Transverse colon (tissue), 4 donors: ENCODE data around the gene MOB3B. TPM values are rescaled to one million over a fixed set of nuclear protein-coding genes. Genes with fewer than 3 reads are reported as not detected.

Source experiments
- DNase-seq: peaks from one replicate; pipeline ENCODE4 v3.0.0-alpha.2; 2019
- H3K27ac ChIP-seq, 4 donors: fragments of 200-600 bp; sonication (generic); 2 replicates each; pipeline ENCODE4 v1.5.1; 2016 to 2018; ENCODE audit warnings: inconsistent platforms in 4 of 4
- H3K27me3 ChIP-seq: fragments of 200-600 bp; sonication (generic); 2 replicates; pipeline ENCODE4 v1.5.1; 2017; ENCODE audit warnings: inconsistent platforms
- H3K36me3 ChIP-seq, 4 donors: fragments of 200-600 bp; sonication (generic); 2 replicates each; pipeline ENCODE4 v1.5.1; 2017 to 2019; ENCODE audit warnings: inconsistent platforms in 4 of 4
- H3K4me1 ChIP-seq, 4 donors: fragments of 200-600 bp; sonication (generic); 2 replicates each; pipeline ENCODE4 v1.5.1; 2017 to 2020; ENCODE audit warnings: inconsistent platforms in 4 of 4
- H3K4me3 ChIP-seq, 4 donors: fragments of 200-600 bp; sonication (generic); 1 replicate in 1 of 4; 2 replicates in 3 of 4; pipeline versions ENCODE4 v1.5.1 to v1.6.1; 2017 to 2019; ENCODE audit warnings: inconsistent platforms in 4 of 4
- H3K9me3 ChIP-seq, 2 donors: fragments of 200-600 bp; sonication (generic); 2 replicates each; pipeline ENCODE4 v1.5.1; 2017 to 2019; ENCODE audit warnings: inconsistent platforms in 2 of 2
- EP300 ChIP-seq: sonication (generic); formaldehyde crosslinking; IDR thresholded peaks from one replicate; pipeline ENCODE4 v1.6.1; 2017; ENCODE audit warnings: antibody characterized with exemption, low read depth
- POLR2A ChIP-seq: fragments of 450-650 bp; IDR thresholded peaks from one replicate; pipeline ENCODE4 v1.6.1; 2016; ENCODE audit warnings: antibody characterized with exemption, mild to moderate bottlenecking, moderate library complexity
- POLR2AphosphoS5 ChIP-seq, 3 donors: sonication (generic); formaldehyde crosslinking; IDR thresholded peaks; one replicate each; pipeline ENCODE4 v1.6.1; 2016; ENCODE audit warnings: antibody characterized with exemption in 3 of 3
- WGBS, 2 donors: methylation state at CpG; one replicate each; pipeline ENCODE4 v1.1.5; 2018; ENCODE audit warnings: low coverage in 1 of 2; 5-methylcytosine and 5-hydroxymethylcytosine counted together
- in situ Hi-C, 4 donors: fragments of 200-750 bp; cut with MboI; loops; one replicate each; pipeline versions ENCODE4 v1.15.0 to v1.15.1; 2017; ENCODE audit warnings: low sequenced_read_pairs in 3 of 4, low pct_ligation_motif_present in 1 of 4, low pct_unique_long_range_greater_than_20kb in 1 of 4
- intact Hi-C: fragments of 100-400 bp; cut with DNase I; formaldehyde crosslinking; loops from one replicate; pipeline ENCODE4 v1.15.1; 2023; ENCODE audit warnings: low total_unique reads
- total RNA-seq, 4 donors: library from RNA; depleted of rRNA; stranded (reverse); fragments of >200 nt; gene quantifications; one replicate each; pipeline ENCODE4 v1.1.0, GENCODE V29; 2016
- TF ChIP-seq, protein P1 (sequence below), 5 experiments: fragments of 200-600 bp in 3 of 5; fragments of 450-650 bp in 2 of 5; sonication (generic) in 3 of 5; IDR thresholded peaks; 1 replicate in 2 of 5; 2 replicates in 3 of 5; pipeline ENCODE4 v1.5.1; 2016 to 2017; ENCODE audit warnings: antibody characterized with exemption in 5 of 5, inconsistent platforms in 3 of 5, mild to moderate bottlenecking in 2 of 5, moderate library complexity in 1 of 5

Gene MOB3B
- total RNA-seq, 4 donors from 2014 or later: 18.3 to 39.7 (median 29.1) TPM

DNA sequence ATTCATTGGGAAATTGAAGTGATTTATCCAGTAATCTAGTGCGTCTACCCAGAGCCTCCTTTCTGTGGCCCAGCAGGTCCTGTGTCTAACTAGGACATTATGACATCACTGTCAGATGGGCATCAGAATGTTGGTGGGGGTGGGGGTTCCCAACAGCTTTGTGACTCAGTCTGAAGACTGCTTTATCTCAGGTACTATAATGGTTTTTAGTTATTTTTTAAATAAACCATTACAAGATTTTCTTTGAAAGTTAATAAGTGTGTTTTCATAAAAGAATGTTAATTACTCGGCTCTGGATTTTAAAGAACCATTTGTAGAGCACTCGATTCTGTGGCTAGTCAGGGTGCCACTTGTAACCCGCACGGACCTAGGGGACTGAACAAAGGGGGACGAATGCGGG, 232.6 kb downstream of the MOB3B start, which contains the start of gene EQTN:
Gene EQTN (minus strand): TSS at position 101 of the 400 bp plus-strand sequence. CDS start 95 bp downstream, at position 6.
- no peak within 1 kb of the TSS for H3K27ac ChIP-seq
- H3K4me3 ChIP-seq: no peak within 1 kb of the TSS
- WGBS, 2 donors: 80 to 81% methylated on average over 7 of the region's 7 CpGs
- TF ChIP-seq POLR2A (no peak), EP300 (no peak), POLR2AphosphoS5 (IDR thresholded peaks at IDR 0.05) (no peak)
- TF ChIP-seq, protein P1, sequence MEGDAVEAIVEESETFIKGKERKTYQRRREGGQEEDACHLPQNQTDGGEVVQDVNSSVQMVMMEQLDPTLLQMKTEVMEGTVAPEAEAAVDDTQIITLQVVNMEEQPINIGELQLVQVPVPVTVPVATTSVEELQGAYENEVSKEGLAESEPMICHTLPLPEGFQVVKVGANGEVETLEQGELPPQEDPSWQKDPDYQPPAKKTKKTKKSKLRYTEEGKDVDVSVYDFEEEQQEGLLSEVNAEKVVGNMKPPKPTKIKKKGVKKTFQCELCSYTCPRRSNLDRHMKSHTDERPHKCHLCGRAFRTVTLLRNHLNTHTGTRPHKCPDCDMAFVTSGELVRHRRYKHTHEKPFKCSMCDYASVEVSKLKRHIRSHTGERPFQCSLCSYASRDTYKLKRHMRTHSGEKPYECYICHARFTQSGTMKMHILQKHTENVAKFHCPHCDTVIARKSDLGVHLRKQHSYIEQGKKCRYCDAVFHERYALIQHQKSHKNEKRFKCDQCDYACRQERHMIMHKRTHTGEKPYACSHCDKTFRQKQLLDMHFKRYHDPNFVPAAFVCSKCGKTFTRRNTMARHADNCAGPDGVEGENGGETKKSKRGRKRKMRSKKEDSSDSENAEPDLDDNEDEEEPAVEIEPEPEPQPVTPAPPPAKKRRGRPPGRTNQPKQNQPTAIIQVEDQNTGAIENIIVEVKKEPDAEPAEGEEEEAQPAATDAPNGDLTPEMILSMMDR (IDR thresholded peaks at IDR 0.05): no peak
- in situ Hi-C loops: no loop called here
- H3K9me3 ChIP-seq: no peaks in the 10 kb centered on the region
- no peaks in the 10 kb centered on the region for H3K4me1 ChIP-seq
- no peaks in the 10 kb centered on the region for H3K27me3 ChIP-seq
- intact Hi-C loops: no loop called here
- H3K36me3 ChIP-seq: no peaks in the 10 kb centered on the region
- no peak for DNase-seq

DNA sequence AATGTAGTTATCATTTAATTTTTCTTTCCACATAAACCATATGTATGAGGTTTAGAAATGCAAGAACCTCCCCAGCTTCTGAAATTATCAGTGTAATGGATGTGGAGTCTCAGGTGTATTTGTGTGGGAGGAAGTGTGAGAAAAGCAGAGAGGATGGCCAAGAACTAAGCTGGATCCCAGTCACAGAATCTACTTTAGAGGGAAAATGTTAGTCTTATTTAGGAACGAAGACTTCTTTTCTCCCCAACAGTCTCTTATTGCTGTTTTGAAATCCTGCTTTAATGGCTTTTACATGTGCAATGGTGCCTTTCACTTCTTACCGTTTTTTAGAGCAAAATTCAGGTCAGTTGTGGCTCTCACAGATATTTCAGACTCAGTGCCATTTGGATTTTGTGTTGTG, 235.6 kb downstream of the MOB3B start:
- Histone ChIP-seq H3K27me3 (no peaks in the 10 kb centered on the region), H3K9me3 (no peaks in the 10 kb centered on the region), H3K36me3 (no peaks in the 10 kb centered on the region), H3K4me3 (no peak overlapping the region), H3K27ac (no peak overlapping the region), H3K4me1 (no peaks in the 10 kb centered on the region)
- in situ Hi-C loops (no loop called here), intact Hi-C loops (no loop called here)
- TF ChIP-seq EP300 (no peak), POLR2AphosphoS5 (IDR thresholded peaks at IDR 0.05) (no peak), POLR2A (no peak)
- TF ChIP-seq, protein P1 (IDR thresholded peaks at IDR 0.05): no peak
- WGBS, 2 donors: 62 to 93% methylated on average over 2 of the region's 2 CpGs
- DNase-seq: no peak

DNA sequence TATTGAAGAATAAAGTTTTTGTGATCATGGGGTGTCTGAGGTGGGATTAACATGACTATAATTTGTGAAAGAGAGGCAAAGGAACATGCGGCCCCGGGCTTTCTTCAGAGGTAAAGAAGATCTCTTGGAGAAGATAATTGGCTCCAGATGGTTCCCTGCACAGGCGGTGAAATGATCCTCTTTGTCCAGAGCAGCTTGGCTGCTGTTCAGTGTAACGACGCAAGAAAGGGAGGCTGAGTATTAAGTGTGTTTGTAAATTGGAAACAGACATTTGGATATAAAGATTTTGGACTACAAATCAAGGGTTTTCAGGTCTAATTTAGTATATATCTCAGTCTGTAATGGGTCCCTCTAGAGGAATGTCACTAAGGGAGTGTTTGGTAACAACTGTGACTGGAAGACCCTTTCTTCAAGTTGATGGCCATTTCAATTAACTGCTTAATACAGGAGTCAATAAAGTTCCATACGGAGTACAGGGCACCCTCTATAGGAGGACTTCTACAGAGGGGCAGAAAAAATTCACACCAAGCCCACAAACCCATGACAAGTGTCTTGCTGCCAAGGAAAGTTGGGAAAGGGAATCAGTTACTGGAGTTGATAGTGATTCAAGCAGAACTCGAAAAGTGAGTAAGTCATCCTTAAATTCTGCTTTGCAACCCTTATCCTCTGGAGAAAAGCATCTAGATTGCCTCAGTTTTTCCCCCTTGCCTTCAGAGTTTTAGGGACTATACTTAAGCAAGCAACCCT, 236.8 kb downstream of the MOB3B start:
- Histone ChIP-seq H3K4me1 (no peaks in the 10 kb centered on the region), H3K9me3 (no peaks in the 10 kb centered on the region), H3K27me3 (no peaks in the 10 kb centered on the region), H3K27ac (no peak overlapping the region), H3K4me3 (no peak overlapping the region), H3K36me3 (no peaks in the 10 kb centered on the region)
- WGBS, 2 donors: 70 to 73% methylated on average over 5 to 7 of the region's 7 CpGs
- in situ Hi-C loops (no loop called here), intact Hi-C loops (no loop called here)
- no peak for DNase-seq
- TF ChIP-seq POLR2A: no peak
- TF ChIP-seq, protein P1 (IDR thresholded peaks at IDR 0.05): no peak
- no peak for TF ChIP-seq POLR2AphosphoS5 (IDR thresholded peaks at IDR 0.05)
- no peak for TF ChIP-seq EP300

DNA sequence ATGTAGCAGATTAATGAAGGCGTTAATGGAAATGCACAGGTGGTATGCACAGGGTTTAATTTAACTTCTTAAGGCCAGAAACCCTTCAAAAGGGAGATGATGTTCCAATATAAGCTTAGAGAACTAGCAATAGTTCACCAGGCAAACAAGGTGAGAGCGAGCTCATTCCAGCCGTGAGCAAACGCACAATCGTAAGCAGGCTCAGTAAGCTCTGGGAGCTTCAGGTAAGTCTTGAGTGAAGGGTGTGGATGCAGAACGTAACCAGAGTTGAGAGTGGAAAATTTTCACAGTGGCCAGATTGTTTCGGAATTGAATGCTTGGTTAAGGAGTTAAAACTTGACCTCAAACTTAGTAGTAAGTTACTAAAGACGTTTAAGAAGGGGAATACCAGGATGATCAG, 238.3 kb downstream of the MOB3B start:
- no peak for TF ChIP-seq EP300
- Histone ChIP-seq H3K27me3 (no peaks in the 10 kb centered on the region), H3K27ac (no peak overlapping the region), H3K36me3 (no peaks in the 10 kb centered on the region), H3K9me3 (no peaks in the 10 kb centered on the region), H3K4me3 (no peak overlapping the region), H3K4me1 (no peaks in the 10 kb centered on the region)
- intact Hi-C loops (no loop called here), in situ Hi-C loops (no loop called here)
- DNase-seq: no peak
- 84% methylated on average over 8 of the region's 8 CpGs for WGBS, 2 donors

DNA sequence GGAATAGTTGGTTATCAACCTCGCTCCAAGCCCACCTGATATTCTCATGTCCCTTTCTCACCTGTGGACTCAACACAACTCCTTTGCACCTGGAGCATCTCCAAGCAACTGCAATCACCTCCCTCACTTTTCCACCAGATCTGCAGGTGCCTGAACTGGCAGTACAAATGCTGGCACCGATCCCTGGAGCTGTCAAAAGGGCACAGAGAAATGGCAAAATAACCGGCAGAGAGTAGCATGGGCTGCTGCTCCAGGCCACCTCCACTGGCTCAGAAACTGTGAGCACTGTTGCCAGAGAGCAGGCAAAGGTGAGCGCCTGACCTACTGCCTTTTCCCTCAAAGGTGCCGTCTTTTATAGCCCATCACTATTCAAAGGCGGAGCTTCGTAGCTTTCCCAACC, 247.3 kb downstream of the MOB3B start:
- Histone ChIP-seq H3K27ac (no peak overlapping the region), H3K4me3 (no peak overlapping the region), H3K4me1 (no peaks in the 10 kb centered on the region), H3K9me3 (no peaks in the 10 kb centered on the region), H3K36me3 (no peaks in the 10 kb centered on the region), H3K27me3 (no peaks in the 10 kb centered on the region)
- in situ Hi-C loops: no loop called here
- TF ChIP-seq, protein P1 (IDR thresholded peaks at IDR 0.05): no peak
- no peak for TF ChIP-seq POLR2A
- no peak for TF ChIP-seq EP300
- TF ChIP-seq POLR2AphosphoS5 (IDR thresholded peaks at IDR 0.05): no peak
- no peak for DNase-seq
- WGBS, 2 donors: 58 to 83% methylated on average over 6 to 7 of the region's 7 CpGs
- intact Hi-C loops: no loop called here
